IMR-90 (cell line): Measurements from ENCODE around the gene C19orf33. TPM values are rescaled to one million over a fixed set of nuclear protein-coding genes. Genes with fewer than 3 reads are reported as not detected.

Experiments used
- ATAC-seq: fragments of 200-7000 bp; cut with Tn5 transposase; 2 replicates; pipeline ENCODE4 v1.9.1; 2020; ENCODE audit warnings: low read depth, mild to moderate bottlenecking, moderate library complexity
- BruUV-seq: library from RNA; stranded (reverse); fragments of 400-500 nt; replicated peaks from 2 replicates; lab custom pipeline; 2021; lab: Mats Ljungman, UMichigan
- CTCF ChIA-PET: fragments of 300-600 bp; formaldehyde crosslinking; extraction: SDS; loops from one replicate; lab custom pipeline; 2021; ENCODE audit warnings: antibody characterized with exemption; lab: Yijun Ruan, JAX
- POLR2A ChIA-PET: fragments of 300-600 bp; sonication (Branson Sonifier 250); formaldehyde crosslinking; loops from one replicate; lab custom pipeline; 2022; ENCODE audit warnings: antibody characterized with exemption; ENCODE audit not compliant: unreplicated experiment; lab: Charles Lee
- DNase-seq: peaks from one replicate; pipeline ENCODE4 v3.0.0; 2013
- H2AFZ ChIP-seq: replicated peaks from 2 replicates; pipeline ENCODE3; 2013; ENCODE audit warnings: low read length, mild to moderate bottlenecking; ENCODE audit not compliant: poor library complexity
- H2AK5ac ChIP-seq: 2 replicates; pipeline ENCODE4 v1.6.1; 2013; ENCODE audit warnings: low read depth, low read length, inconsistent platforms
- H2AK9ac ChIP-seq: replicated peaks from 2 replicates; pipeline ENCODE3; 2013; ENCODE audit warnings: mild to moderate bottlenecking, low read depth, low read length, moderate library complexity; ENCODE audit not compliant: poor library complexity
- H2BK120ac ChIP-seq: 2 replicates; pipeline ENCODE4 v1.6.1; 2013; ENCODE audit warnings: low read depth, low read length, inconsistent platforms
- H2BK15ac ChIP-seq: 3 replicates; pipeline ENCODE4 v1.6.1; 2013; ENCODE audit warnings: low read depth, low read length, inconsistent platforms
- H2BK20ac ChIP-seq: 2 replicates; pipeline ENCODE4 v1.6.1; 2013; ENCODE audit warnings: low read depth, mild to moderate bottlenecking, inconsistent platforms, low read length, moderate library complexity
- H2BK5ac ChIP-seq: 2 replicates; pipeline ENCODE4 v1.6.1; 2013; ENCODE audit warnings: mild to moderate bottlenecking, low read depth, low read length, inconsistent platforms; ENCODE audit not compliant: poor library complexity, severe bottlenecking
- H3K14ac ChIP-seq: replicated peaks from 2 replicates; pipeline ENCODE4 v1.6.1; 2013; ENCODE audit warnings: low read depth, low read length, inconsistent platforms
- H3K18ac ChIP-seq: 2 replicates; pipeline ENCODE4 v1.6.1; 2013; ENCODE audit warnings: low read depth, low read length, control low read depth
- H3K23ac ChIP-seq: 2 replicates; pipeline ENCODE4 v1.6.1; 2013; ENCODE audit warnings: low read depth, low read length, inconsistent platforms
- H3K27ac ChIP-seq: 2 replicates; pipeline ENCODE4 v1.5.1; 2013; ENCODE audit warnings: mild to moderate bottlenecking, control low read depth, low read length; ENCODE audit not compliant: insufficient read depth
- H3K27me3 ChIP-seq: 2 replicates; pipeline ENCODE4 v1.6.1; 2013; ENCODE audit warnings: low read length; ENCODE audit not compliant: control insufficient read depth, insufficient read depth
- H3K36me3 ChIP-seq: 2 replicates; pipeline ENCODE4 v1.6.1; 2013; ENCODE audit warnings: low read length, mixed read lengths; ENCODE audit not compliant: control insufficient read depth, insufficient read depth
- H3K4ac ChIP-seq: 2 replicates; pipeline ENCODE4 v1.6.1; 2013; ENCODE audit warnings: low read depth, low read length, inconsistent platforms
- H3K4me1 ChIP-seq: 2 replicates; pipeline ENCODE4 v1.6.1; 2013; ENCODE audit warnings: low read length, mixed read lengths; ENCODE audit not compliant: control insufficient read depth, insufficient read depth
- H3K4me2 ChIP-seq: 2 replicates; pipeline ENCODE4 v1.6.1; 2013; ENCODE audit warnings: low read depth, mild to moderate bottlenecking, control low read depth, low read length, moderate library complexity
- H3K4me3 ChIP-seq: 2 replicates; pipeline ENCODE4 v1.5.1; 2013; ENCODE audit warnings: low read depth, mild to moderate bottlenecking, control low read depth, low read length, moderate library complexity; ENCODE audit not compliant: insufficient read depth
- H3K56ac ChIP-seq: 2 replicates; pipeline ENCODE4 v1.6.1; 2013; ENCODE audit warnings: low read length, inconsistent platforms; ENCODE audit not compliant: insufficient read depth; ENCODE audit errors: extremely low read depth
- H3K79me1 ChIP-seq, 2 experiments: 2 replicates each; pipeline ENCODE4 v1.6.1; 2013; ENCODE audit warnings: low read length in 2 of 2, inconsistent platforms in 1 of 2, low read depth in 1 of 2
- H3K9ac ChIP-seq: 2 replicates; pipeline ENCODE4 v1.6.1; 2013; ENCODE audit warnings: low read depth, low read length, control low read depth
- H3K9me1 ChIP-seq: 2 replicates; pipeline ENCODE4 v1.6.1; 2013; ENCODE audit warnings: low read length, inconsistent platforms; ENCODE audit not compliant: insufficient read depth
- H3K9me3 ChIP-seq: 2 replicates; pipeline ENCODE4 v1.6.1; 2013; ENCODE audit warnings: low read length; ENCODE audit not compliant: control insufficient read depth, insufficient read depth
- H4K20me1 ChIP-seq: 2 replicates; pipeline ENCODE4 v1.6.1; 2013; ENCODE audit warnings: low read length, inconsistent platforms; ENCODE audit not compliant: insufficient read depth
- H4K5ac ChIP-seq: 2 replicates; pipeline ENCODE4 v1.6.1; 2013; ENCODE audit warnings: mild to moderate bottlenecking, low read depth, low read length, control low read depth
- H4K8ac ChIP-seq, 2 experiments: 2 replicates each; pipeline ENCODE4 v1.6.1; 2013; ENCODE audit warnings: low read depth in 2 of 2, low read length in 2 of 2, control low read depth in 1 of 2, inconsistent platforms in 1 of 2
- H4K91ac ChIP-seq: 2 replicates; pipeline ENCODE4 v1.6.1; 2013; ENCODE audit warnings: low read depth, low read length, inconsistent platforms; ENCODE audit not compliant: insufficient read depth
- BHLHE40 ChIP-seq: fragments of 150-350 bp; IDR thresholded peaks from 2 replicates; pipeline ENCODE4 v1.6.1; 2016; ENCODE audit warnings: mild to moderate bottlenecking, low read depth, low read length
- CHD1 ChIP-seq: IDR thresholded peaks from 2 replicates; pipeline ENCODE4 v1.6.1; 2012; ENCODE audit warnings: low read depth, low read length, improper control_type of control experiment
- ELK1 ChIP-seq: fragments of 150-350 bp; IDR thresholded peaks from 2 replicates; pipeline ENCODE4 v1.6.1; 2016; ENCODE audit warnings: low read depth, mild to moderate bottlenecking, low read length, moderate library complexity, borderline replicate concordance
- FOS ChIP-seq: fragments of 150-350 bp; IDR thresholded peaks from 2 replicates; pipeline ENCODE4 v1.6.1; 2016; ENCODE audit warnings: low read depth, low read length
- MAFK ChIP-seq: IDR thresholded peaks from 2 replicates; pipeline ENCODE4 v1.6.1; 2012; ENCODE audit warnings: low read depth, low read length, improper control_type of control experiment
- MAZ ChIP-seq: IDR thresholded peaks from 2 replicates; pipeline ENCODE4 v1.6.1; 2012; ENCODE audit warnings: low read depth, mild to moderate bottlenecking, low read length, improper control_type of control experiment, moderate library complexity, borderline replicate concordance
- MXI1 ChIP-seq: IDR thresholded peaks from 2 replicates; pipeline ENCODE4 v1.6.1; 2012; ENCODE audit warnings: low read depth, mild to moderate bottlenecking, low read length, moderate library complexity, borderline replicate concordance
- POLR2A ChIP-seq: IDR thresholded peaks from 2 replicates; pipeline ENCODE4 v1.6.1; 2012; ENCODE audit warnings: mild to moderate bottlenecking, low read depth, low read length
- RAD21 ChIP-seq: IDR thresholded peaks from 2 replicates; pipeline ENCODE4 v1.6.1; 2012; ENCODE audit warnings: low read length, improper control_type of control experiment
- RCOR1 ChIP-seq: IDR thresholded peaks from 2 replicates; pipeline ENCODE4 v1.6.1; 2012; ENCODE audit warnings: mild to moderate bottlenecking, low read length, improper control_type of control experiment; ENCODE audit not compliant: insufficient replicate concordance
- RFX5 ChIP-seq: IDR thresholded peaks from 2 replicates; pipeline ENCODE4 v1.8.0; 2012; ENCODE audit warnings: low read depth, mild to moderate bottlenecking, low read length, moderate library complexity
- SMC3 ChIP-seq: fragments of 150-350 bp; IDR thresholded peaks from 2 replicates; pipeline ENCODE4 v1.6.1; 2016; ENCODE audit warnings: low read depth, mild to moderate bottlenecking, antibody characterized with exemption, low read length, moderate library complexity
- USF2 ChIP-seq: fragments of 150-350 bp; IDR thresholded peaks from 2 replicates; pipeline ENCODE4 v1.6.1; 2017; ENCODE audit warnings: mild to moderate bottlenecking, antibody characterized with exemption, low read length, low read depth
- WGBS, 2 experiments: methylation state at CpG; one replicate each; pipeline versions ENCODE4 v1.1.5 to v1.1.7; 2013; ENCODE audit warnings: missing lambda C conversion rate in 2 of 2; ENCODE audit not compliant: insufficient read length in 1 of 2; ENCODE audit errors: extremely low coverage in 2 of 2; 5-methylcytosine and 5-hydroxymethylcytosine counted together
- dilution Hi-C: fragments of 300-500 bp; cut with HindIII; formaldehyde crosslinking; loops from one replicate; pipeline ENCODE4 v1.14.3; 2018; ENCODE audit warnings: low sequenced_read_pairs; ENCODE audit not compliant: unreplicated experiment
- in situ Hi-C: fragments of 300-500 bp; cut with MboI; formaldehyde crosslinking; loops from 3 replicates; pipeline ENCODE4 v1.14.3; 2019; ENCODE audit warnings: low sequenced_read_pairs, inconsistent platforms, mixed read lengths
- intact Hi-C: fragments of 100-400 bp; cut with micrococcal nuclease; formaldehyde crosslinking; loops from 2 replicates; pipeline ENCODE4 v1.10.0; 2022
- polyA plus RNA-seq, 3 experiments: library from polyadenylated mRNA; depleted of rRNA; stranded (reverse); fragments of >200 nt; gene quantifications; 2 replicates each; pipeline ENCODE4 v1.2.3, GENCODE V29; 2012; ENCODE audit warnings: low replicate concordance in 1 of 3
- total RNA-seq: library from RNA; depleted of rRNA; stranded (reverse); fragments of >200 nt; gene quantifications from 2 replicates; pipeline ENCODE4 v1.2.3, GENCODE V29; 2012

C19orf33 gene
- total and polyA plus RNA-seq, 2 of the 4 experiments (the other 2 are of a cell fraction), result 0.80 TPM; not detected in 1

GRCh38 chr19:38298821-38299680, 5.0 kb upstream of the C19orf33 start:
- in situ Hi-C loops, result no loop called here
- POLR2A ChIA-PET, result interaction anchor here (0.8 kb wide), 1 partner anchor 19 kb away, joined by 3 read pairs; no protein-coding TSS in a partner anchor
- WGBS, 2 experiments, result 57% methylated on average over 1 of the region's 11 CpGs; no CpG with 5 or more reads in 1 of the 2 experiments
- H2BK20ac ChIP-seq, result 0 out of 2 replicates have a peak overlapping the region, but pooled peaks have one; percentile 24
- no peaks in the 10 kb centered on the region for H3K27me3 ChIP-seq
- no peak overlapping the region for H4K5ac ChIP-seq
- H3K4me2 ChIP-seq, result no peak overlapping the region
- H3K4me3 ChIP-seq, result no peak overlapping the region
- no peak overlapping the region for H2BK5ac ChIP-seq
- peaks cover 0 to 2% of the 10 kb centered on the region in 2 experiments; a peak in 1 of 4 replicates for H3K79me1 ChIP-seq
- DNase-seq (peak; percentile 64), ATAC-seq (peak; percentile 52)
- H2AK5ac ChIP-seq, result peak overlapping the region; percentile 68; the same call in 1 of the 2 replicates
- TF ChIP-seq BHLHE40, result no peak
- TF ChIP-seq MAFK, result no peak
- TF ChIP-seq USF2, result no peak
- no peak for TF ChIP-seq RAD21
- no peak for TF ChIP-seq MAZ
- no peak for TF ChIP-seq ELK1
- no peak for TF ChIP-seq RFX5
- no peak for TF ChIP-seq FOS
- TF ChIP-seq MXI1, result no peak
- no peak for TF ChIP-seq POLR2A
- TF ChIP-seq RCOR1, result no peak
- no peak for TF ChIP-seq SMC3
- TF ChIP-seq CHD1, result no peak
- H3K4ac ChIP-seq, result peak overlapping the region; percentile 58
- H3K56ac ChIP-seq, result no peak overlapping the region
- peaks cover 9% of the 10 kb centered on the region for H4K20me1 ChIP-seq
- H3K14ac ChIP-seq, result peak overlapping the region; percentile 26
- H3K27ac ChIP-seq, result peak overlapping the region; percentile 7; the same call in 1 of the 2 replicates
- H3K9me1 ChIP-seq, result peaks cover 9% of the 10 kb centered on the region
- peak overlapping the region; percentile 74 for H2AK9ac ChIP-seq
- peak overlapping the region in 1 of 2 experiments; percentile 51; a peak in 2 of 4 replicates for H4K8ac ChIP-seq
- 0 out of 2 replicates have a peak overlapping the region, but pooled peaks have one; percentile 18 for H3K18ac ChIP-seq
- peak overlapping the region; percentile 66 for H4K91ac ChIP-seq
- peaks cover 15% of the 10 kb centered on the region for H3K4me1 ChIP-seq
- dilution Hi-C loops, result no loop called here
- H2AFZ ChIP-seq, result peak overlapping the region; percentile 44
- intact Hi-C loops, result no loop called here
- CTCF ChIA-PET, result no interaction called here
- H3K9ac ChIP-seq, result no peak overlapping the region
- peak overlapping the region; percentile 25; the same call in 1 of the 3 replicates for H2BK15ac ChIP-seq
- no peaks in the 10 kb centered on the region; the same call in 1 of the 2 replicates for H3K36me3 ChIP-seq
- peak overlapping the region; percentile 49 for H2BK120ac ChIP-seq
- H3K23ac ChIP-seq, result 0 out of 2 replicates have a peak overlapping the region, but pooled peaks have one; percentile 10
- BruUV-seq, result no TSS peak
- no peaks in the 10 kb centered on the region for H3K9me3 ChIP-seq
